B cell (primary cell): ENCODE results near the gene NPC1. TPM values are rescaled to one million over a fixed set of nuclear protein-coding genes. Genes with fewer than 3 reads are reported as not detected.

Experiments
- ATAC-seq: fragments of 200-7000 bp; cut with Tn5 transposase; one replicate; pipeline ENCODE4 v1.10.0; 2021; ENCODE audit warnings: low read depth, mild to moderate bottlenecking, moderate number of reproducible peaks, moderate library complexity
- CTCF ChIA-PET: fragments of 350-600 bp; sonication (Branson Sonifier 250); formaldehyde crosslinking; loops from one replicate; lab custom pipeline; 2021; ENCODE audit warnings: antibody characterized with exemption, inconsistent platforms; lab: Charles Lee
- POLR2A ChIA-PET: fragments of 350-600 bp; sonication (Branson Sonifier 250); formaldehyde crosslinking; loops from one replicate; lab custom pipeline; 2021; ENCODE audit warnings: antibody characterized with exemption; lab: Charles Lee
- DNase-seq: peaks from one replicate; pipeline ENCODE4 v3.0.0; 2013
- H2AFZ ChIP-seq: 2 replicates; pipeline ENCODE4 v1.6.1; 2012; ENCODE audit warnings: mild to moderate bottlenecking, low read depth, low read length; ENCODE audit not compliant: insufficient read depth, poor library complexity, severe bottlenecking
- H3K27ac ChIP-seq, 2 donors: 1 replicate in 1 of 2; 2 replicates in 1 of 2; pipeline ENCODE4 v1.5.1; 2012 to 2013; ENCODE audit warnings: low read length in 2 of 2, mild to moderate bottlenecking in 2 of 2, moderate library complexity in 1 of 2
- H3K27me3 ChIP-seq, 4 experiments: fragments of 200-600 bp in 1 of 4; sonication (generic) in 1 of 4; replicated peaks in 1 of 4; 1 replicate in 2 of 4; 2 replicates in 2 of 4; pipeline versions ENCODE4 v1.6.1 to v1.7.0; 2013 to 2016; ENCODE audit warnings: low read length in 3 of 4, mild to moderate bottlenecking in 2 of 4, mixed read lengths in 1 of 4, moderate library complexity in 1 of 4; ENCODE audit not compliant: insufficient read depth in 4 of 4, control insufficient read depth in 3 of 4; ENCODE audit errors: control extremely low read depth in 1 of 4
- H3K36me3 ChIP-seq, 2 experiments: replicated peaks in 1 of 2; 1 replicate in 1 of 2; 2 replicates in 1 of 2; pipeline versions ENCODE4 v1.6.1 to v1.7.1; 2013; ENCODE audit warnings: low read length in 1 of 2; ENCODE audit not compliant: insufficient read depth in 2 of 2, control insufficient read depth in 1 of 2; ENCODE audit errors: control extremely low read depth in 1 of 2, extremely low read depth in 1 of 2
- H3K4me1 ChIP-seq, 2 donors: fragments of 200-600 bp in 1 of 2; sonication (generic) in 1 of 2; 1 replicate in 1 of 2; 2 replicates in 1 of 2; pipeline versions ENCODE4 v1.5.1 to v1.6.1; 2013 to 2017; ENCODE audit warnings: low read length in 2 of 2; ENCODE audit not compliant: control insufficient read depth in 2 of 2, insufficient read depth in 2 of 2
- H3K4me2 ChIP-seq: replicated peaks from 2 replicates; pipeline ENCODE3; 2012; ENCODE audit warnings: mild to moderate bottlenecking, low read depth, low read length; ENCODE audit not compliant: poor library complexity, severe bottlenecking
- H3K4me3 ChIP-seq, 5 experiments: fragments of 200-600 bp in 1 of 5; sonication (generic) in 1 of 5; 1 replicate in 3 of 5; 2 replicates in 2 of 5; pipeline versions ENCODE4 v1.5.1 to v1.7.0; 2011 to 2016; ENCODE audit warnings: low read length in 4 of 5, mild to moderate bottlenecking in 4 of 5, low read depth in 2 of 5, control low read depth in 1 of 5, moderate library complexity in 1 of 5; ENCODE audit not compliant: insufficient read depth in 1 of 5; ENCODE audit errors: control extremely low read depth in 1 of 5, extremely low read depth in 1 of 5
- H3K79me2 ChIP-seq: fragments of 200-600 bp; sonication (generic); one replicate; pipeline ENCODE4 v1.6.0; 2016; ENCODE audit warnings: low read length; ENCODE audit not compliant: control insufficient read depth, insufficient read depth
- H3K9ac ChIP-seq: fragments of 200-600 bp; sonication (generic); 2 replicates; pipeline ENCODE4 v1.6.1; 2017; ENCODE audit warnings: mild to moderate bottlenecking, low read length, moderate library complexity
- H3K9me3 ChIP-seq, 3 donors: one replicate each; pipeline versions ENCODE4 v1.6.1 to v1.7.1; 2013; ENCODE audit warnings: low read length in 2 of 3; ENCODE audit not compliant: control insufficient read depth in 2 of 3, insufficient read depth in 1 of 3; ENCODE audit errors: control extremely low read depth in 1 of 3
- H4K20me1 ChIP-seq: 2 replicates; pipeline ENCODE4 v1.6.0; 2012; ENCODE audit warnings: mild to moderate bottlenecking, low read length; ENCODE audit not compliant: insufficient read depth, control insufficient read depth, poor library complexity, severe bottlenecking
- H3K27ac Mint-ChIP-seq: one replicate; pipeline ENCODE4 v1.8.0; 2021; ENCODE audit warnings: mixed read lengths
- H3K27me3 Mint-ChIP-seq: one replicate; pipeline ENCODE4 v1.8.0; 2021; ENCODE audit warnings: mixed read lengths
- H3K4me1 Mint-ChIP-seq: one replicate; pipeline ENCODE4 v1.8.0; 2021; ENCODE audit warnings: mixed read lengths
- H3K4me3 Mint-ChIP-seq: one replicate; pipeline ENCODE4 v1.8.0; 2021; ENCODE audit warnings: mixed read lengths
- H3K9me3 Mint-ChIP-seq: one replicate; pipeline ENCODE4 v1.8.0; 2022; ENCODE audit warnings: mixed read lengths; ENCODE audit not compliant: insufficient read depth
- EZH2 ChIP-seq: IDR thresholded peaks from 2 replicates; pipeline ENCODE4 v1.6.1; 2012; ENCODE audit warnings: borderline replicate concordance, low read depth, mild to moderate bottlenecking, moderate library complexity, low read length; ENCODE audit not compliant: insufficient read depth, poor library complexity, severe bottlenecking
- WGBS: methylation state at CpG from one replicate; pipeline ENCODE4 v1.1.5; 2013; ENCODE audit warnings: missing lambda C conversion rate; ENCODE audit not compliant: insufficient coverage; 5-methylcytosine and 5-hydroxymethylcytosine counted together
- intact Hi-C: fragments of 100-400 bp; cut with micrococcal nuclease; formaldehyde crosslinking; loops from one replicate; pipeline ENCODE4 v1.10.0; 2022
- polyA plus RNA-seq: library from polyadenylated mRNA; depleted of rRNA; stranded (reverse); fragments of >200 nt; gene quantifications from 2 replicates; pipeline ENCODE4 v1.2.3, GENCODE V29; 2012
- total RNA-seq, 2 donors: library from RNA; stranded (reverse); fragments of 120-200 nt in 1 of 2; gene quantifications; 1 replicate in 1 of 2; 2 replicates in 1 of 2; pipeline versions ENCODE4 v1.2.3 to v1.2.4, GENCODE V29; 2013 to 2022
- TF ChIP-seq, protein P1 (sequence below): fragments of 200-600 bp; IDR thresholded peaks from one replicate; pipeline ENCODE4 v1.8.0; 2022; ENCODE audit warnings: antibody characterized with exemption, mild to moderate bottlenecking

Gene NPC1
- total and polyA plus RNA-seq, 2 donors (not counting 1 experiment from before 2014, with no cell fraction given) = 17.5 to 44.4 TPM

DNA sequence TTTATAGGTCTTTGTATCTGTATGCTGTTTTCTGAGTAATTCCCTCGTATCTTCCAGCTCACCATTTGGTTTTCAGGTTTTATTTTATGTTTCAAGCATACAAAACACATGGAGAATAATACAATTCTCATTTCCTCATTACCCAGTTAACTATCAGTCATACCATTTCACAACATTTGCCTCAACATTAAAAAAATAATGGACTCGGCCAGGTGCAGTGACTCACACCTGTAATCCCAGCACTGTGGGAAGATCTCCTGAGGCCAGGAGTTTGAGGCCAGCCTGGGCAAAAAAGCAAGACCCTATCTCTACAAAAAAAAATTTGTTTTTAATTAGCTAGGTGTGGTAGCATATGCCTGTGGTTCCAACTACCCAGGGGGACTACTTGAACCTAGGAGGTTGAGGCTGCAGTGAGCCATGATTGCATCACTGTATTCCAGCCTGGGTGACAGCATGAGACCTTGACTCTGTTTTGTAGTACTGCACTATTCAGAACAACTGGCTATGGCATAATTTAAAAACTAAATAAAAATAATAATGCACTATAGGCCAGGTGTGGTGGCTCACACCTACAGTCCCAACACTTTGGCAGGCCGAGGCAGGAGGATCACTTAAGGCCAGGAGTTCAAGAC, 20.3 kb downstream of the NPC1 start:
- intact Hi-C loops = no loop called here
- Histone ChIP-seq H3K27ac (no peak overlapping the region), H2AFZ (no peak overlapping the region), H3K4me1 (no peaks in the 10 kb centered on the region), H3K4me2 (no peak overlapping the region), H4K20me1 (no peaks in the 10 kb centered on the region), H3K4me3 (no peak overlapping the region), H3K27me3 (no peaks in the 10 kb centered on the region), H3K9me3 (no peaks in the 10 kb centered on the region), H3K36me3 (peaks cover 0 to 55% of the 10 kb centered on the region in 2 experiments), H3K79me2 (no peaks in the 10 kb centered on the region), H3K9ac (no peak overlapping the region)
- 100% methylated on average over 1 of the region's 3 CpGs for WGBS
- H3K27me3 Mint-ChIP-seq = no peaks in the 10 kb centered on the region
- ChIA-PET CTCF (no interaction called here), POLR2A (no interaction called here)
- no peak overlapping the region for H3K27ac Mint-ChIP-seq
- DNase-seq = no peak
- H3K9me3 Mint-ChIP-seq = no peaks in the 10 kb centered on the region
- H3K4me3 Mint-ChIP-seq = no peak overlapping the region
- H3K4me1 Mint-ChIP-seq = peaks cover 3% of the 10 kb centered on the region
- ATAC-seq = no peak
- TF ChIP-seq, protein P1, sequence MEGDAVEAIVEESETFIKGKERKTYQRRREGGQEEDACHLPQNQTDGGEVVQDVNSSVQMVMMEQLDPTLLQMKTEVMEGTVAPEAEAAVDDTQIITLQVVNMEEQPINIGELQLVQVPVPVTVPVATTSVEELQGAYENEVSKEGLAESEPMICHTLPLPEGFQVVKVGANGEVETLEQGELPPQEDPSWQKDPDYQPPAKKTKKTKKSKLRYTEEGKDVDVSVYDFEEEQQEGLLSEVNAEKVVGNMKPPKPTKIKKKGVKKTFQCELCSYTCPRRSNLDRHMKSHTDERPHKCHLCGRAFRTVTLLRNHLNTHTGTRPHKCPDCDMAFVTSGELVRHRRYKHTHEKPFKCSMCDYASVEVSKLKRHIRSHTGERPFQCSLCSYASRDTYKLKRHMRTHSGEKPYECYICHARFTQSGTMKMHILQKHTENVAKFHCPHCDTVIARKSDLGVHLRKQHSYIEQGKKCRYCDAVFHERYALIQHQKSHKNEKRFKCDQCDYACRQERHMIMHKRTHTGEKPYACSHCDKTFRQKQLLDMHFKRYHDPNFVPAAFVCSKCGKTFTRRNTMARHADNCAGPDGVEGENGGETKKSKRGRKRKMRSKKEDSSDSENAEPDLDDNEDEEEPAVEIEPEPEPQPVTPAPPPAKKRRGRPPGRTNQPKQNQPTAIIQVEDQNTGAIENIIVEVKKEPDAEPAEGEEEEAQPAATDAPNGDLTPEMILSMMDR = no peak
- no peak for TF ChIP-seq EZH2

DNA sequence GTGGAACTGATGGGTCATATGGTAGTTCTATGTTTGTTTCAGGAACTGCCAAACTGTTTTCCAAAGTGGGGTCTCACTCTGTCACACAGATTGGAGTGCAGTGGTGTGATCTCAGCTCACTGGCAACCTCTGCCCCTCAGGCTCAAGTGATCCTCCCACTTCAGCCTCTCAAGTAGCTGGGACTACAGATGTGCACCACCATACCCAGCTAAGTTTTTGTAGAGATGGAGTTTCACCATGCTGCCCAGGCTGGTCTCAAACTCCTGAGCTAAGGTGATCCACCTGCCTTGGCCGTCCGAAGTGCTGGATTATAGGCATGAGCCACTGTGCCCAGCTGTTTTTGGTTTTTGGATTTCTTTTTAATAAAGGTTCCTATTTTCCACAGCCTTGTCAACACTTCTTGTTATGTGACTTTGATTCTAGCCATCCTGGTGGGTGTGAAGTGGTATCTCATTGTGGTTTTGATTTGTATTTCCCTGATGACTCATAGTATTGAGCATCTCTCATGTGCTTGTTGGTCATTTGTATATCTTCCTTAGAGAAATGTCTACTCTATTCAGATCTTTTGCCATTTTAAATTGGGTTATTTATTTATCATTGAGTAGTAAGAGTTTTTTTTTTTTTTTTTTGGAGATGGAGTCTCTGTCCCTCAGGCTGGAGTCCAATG, 22.8 kb downstream of the NPC1 start:
- Mint-ChIP-seq H3K27me3 (no peaks in the 10 kb centered on the region), H3K9me3 (no peaks in the 10 kb centered on the region), H3K27ac (no peak overlapping the region), H3K4me1 (peaks cover 3% of the 10 kb centered on the region), H3K4me3 (no peak overlapping the region)
- no peaks in the 10 kb centered on the region for H3K27me3 ChIP-seq
- H3K4me2 ChIP-seq = no peak overlapping the region
- H3K36me3 ChIP-seq = peaks cover 0 to 57% of the 10 kb centered on the region in 2 experiments
- H3K9ac ChIP-seq = no peak overlapping the region
- no peaks in the 10 kb centered on the region for H3K9me3 ChIP-seq
- H3K4me1 ChIP-seq = no peaks in the 10 kb centered on the region
- no peaks in the 10 kb centered on the region for H3K79me2 ChIP-seq
- ATAC-seq (no peak), DNase-seq (no peak)
- H3K27ac ChIP-seq = no peak overlapping the region
- TF ChIP-seq, protein P1 = no peak
- no peak for TF ChIP-seq EZH2
- intact Hi-C loops = no loop called here
- no peak overlapping the region for H2AFZ ChIP-seq
- ChIA-PET POLR2A (no interaction called here), CTCF (no interaction called here)
- WGBS = 100% methylated on average over 2 of the region's 2 CpGs
- no peak overlapping the region for H3K4me3 ChIP-seq
- H4K20me1 ChIP-seq = no peaks in the 10 kb centered on the region
